Measurements from ENCODE around the gene THSD1.
"Not testable (repeated sequence)": the region's sequence is repeated elsewhere in the genome, so short reads cannot be mapped to it uniquely, and the experiment has no call there.

Gene THSD1

GRCh38 chr13:52348983-52349780, 56.8 kb downstream of the THSD1 start:
- no peak for DNase-seq

- no peak for DNase-seq
These were observed 57.9 kb downstream of the THSD1 start for GRCh38 chr13:52348071-52348470.

GRCh38 chr13:52345631-52346251, 60.2 kb downstream of the THSD1 start:
- no peak for DNase-seq

GRCh38 chr13:52345048-52345447, 60.9 kb downstream of the THSD1 start:
- DNase-seq, result no peak

DNA sequence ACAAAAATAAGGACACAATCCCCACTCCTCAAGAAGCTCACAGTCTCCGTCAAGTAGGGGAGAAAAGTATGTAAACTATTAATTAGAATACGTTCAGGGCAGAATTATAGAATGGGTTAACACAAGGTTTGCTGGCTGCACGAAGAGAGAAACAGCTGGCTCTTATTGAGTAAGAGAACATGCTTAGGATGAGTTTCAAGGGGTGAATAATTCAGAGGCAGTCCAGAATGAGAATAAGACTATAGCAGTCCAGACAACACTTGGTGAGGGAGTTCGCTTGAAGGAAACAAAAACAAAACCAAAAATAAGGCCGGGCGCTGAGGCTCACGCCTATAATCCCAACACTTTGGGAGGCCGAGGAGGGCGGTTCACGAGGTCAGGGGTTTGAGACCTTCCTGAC, 61.9 kb downstream of the THSD1 start:
- no peak for DNase-seq

DNA sequence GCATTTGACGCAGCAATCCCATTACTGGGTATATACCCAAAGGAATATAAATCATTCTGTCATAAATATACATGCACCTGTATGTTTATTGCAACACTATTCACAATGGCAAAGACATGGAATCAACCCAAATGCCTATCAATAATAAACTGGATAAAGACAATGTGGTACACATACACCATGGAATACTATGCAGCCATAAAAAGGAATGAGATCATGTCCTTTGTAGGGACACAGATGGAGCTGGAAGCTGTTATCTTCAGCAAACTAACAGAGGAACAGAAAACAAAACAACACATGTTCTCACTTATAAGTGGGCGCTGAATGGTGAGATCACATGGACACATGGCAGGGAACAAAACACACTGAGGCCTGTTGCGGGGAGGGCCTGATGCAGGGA, 63.8 kb downstream of the THSD1 start:
- not testable (repeated sequence) for DNase-seq

- DNase-seq, result not testable (repeated sequence)
These were observed 68.0 kb downstream of the THSD1 start for GRCh38 chr13:52337828-52338455.

DNA sequence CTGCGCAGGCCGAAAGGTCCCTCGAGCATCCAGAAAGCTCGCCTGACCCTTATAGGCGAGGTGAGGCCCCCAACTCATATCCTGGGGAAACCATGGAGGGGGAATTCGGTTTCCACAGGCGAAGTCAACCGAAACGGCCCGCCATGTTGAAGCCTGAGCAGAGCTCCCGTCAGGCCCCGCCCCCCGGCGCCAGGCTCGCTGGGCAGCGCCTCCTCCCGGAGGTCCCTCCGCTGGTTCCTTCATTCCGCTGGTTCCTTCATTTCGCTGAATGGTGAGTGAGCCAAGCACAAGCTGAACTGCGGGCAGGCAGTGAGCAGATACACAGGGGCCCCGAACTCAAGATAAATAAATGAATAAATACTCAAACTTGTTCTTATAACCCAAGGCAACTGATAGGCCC, 71.9 kb downstream of the THSD1 start:
- not testable (repeated sequence) for DNase-seq

DNA sequence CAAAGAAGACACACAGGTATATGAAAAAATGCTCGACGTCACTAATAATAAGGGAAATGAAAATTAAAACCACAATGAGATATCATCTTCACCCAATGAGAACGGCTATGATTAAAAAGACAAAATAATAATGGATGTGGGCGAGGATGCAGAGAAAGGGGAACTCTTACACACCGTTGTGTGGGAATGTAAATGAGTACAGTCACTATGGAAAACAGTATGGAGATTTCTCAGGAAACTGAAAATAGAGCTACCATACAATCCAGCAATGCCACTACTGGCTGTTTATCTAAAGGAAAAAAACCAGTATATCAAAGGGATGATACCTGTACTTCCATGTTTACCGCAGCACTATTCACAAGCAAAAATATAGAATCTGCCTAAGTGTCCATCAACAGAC, 74.1 kb downstream of the THSD1 start:
- DNase-seq, result not testable (repeated sequence)
